ENCODE results near the gene SDC3.

DNA sequence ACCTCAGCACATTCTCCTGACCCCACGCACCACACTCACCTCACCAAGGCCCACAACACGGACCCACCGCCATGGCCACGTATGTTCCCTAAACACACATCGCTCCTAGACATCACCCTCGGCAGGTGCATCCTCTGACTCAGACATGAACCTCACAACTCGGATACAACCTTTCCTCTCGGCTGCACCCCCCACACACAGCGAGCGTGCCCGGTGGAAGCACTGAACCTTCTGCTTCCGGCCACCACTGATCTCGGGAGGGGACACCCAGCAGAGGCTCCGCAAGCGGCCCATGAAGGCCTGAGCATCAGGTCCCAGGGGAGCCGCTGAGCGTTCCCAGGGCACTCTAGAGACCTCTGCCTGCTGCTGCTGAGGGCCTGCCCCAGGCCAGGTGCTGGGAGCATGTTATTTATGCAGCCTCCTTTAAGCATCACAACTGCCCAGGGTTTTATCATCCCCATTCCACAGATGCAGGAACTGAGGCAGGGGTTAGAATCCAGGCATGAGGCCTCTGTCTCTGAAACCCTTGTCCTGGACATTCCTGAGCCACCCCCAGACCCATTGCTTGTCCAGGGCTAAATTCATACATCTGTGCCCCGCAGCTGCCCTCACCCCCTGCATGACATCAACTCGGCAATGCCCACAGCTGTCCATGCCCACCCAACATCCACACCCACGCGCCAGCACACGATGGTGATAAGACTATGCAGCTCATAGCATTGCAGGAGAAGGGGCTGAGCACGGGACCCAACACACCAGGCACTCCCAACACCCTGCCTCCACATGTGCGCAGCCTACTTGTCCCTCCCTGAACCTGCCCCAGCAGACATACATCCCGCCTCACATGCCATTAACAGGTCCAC lies 27.0 kb downstream of the SDC3 start:
- TF ChIP-seq, protein P1, sequence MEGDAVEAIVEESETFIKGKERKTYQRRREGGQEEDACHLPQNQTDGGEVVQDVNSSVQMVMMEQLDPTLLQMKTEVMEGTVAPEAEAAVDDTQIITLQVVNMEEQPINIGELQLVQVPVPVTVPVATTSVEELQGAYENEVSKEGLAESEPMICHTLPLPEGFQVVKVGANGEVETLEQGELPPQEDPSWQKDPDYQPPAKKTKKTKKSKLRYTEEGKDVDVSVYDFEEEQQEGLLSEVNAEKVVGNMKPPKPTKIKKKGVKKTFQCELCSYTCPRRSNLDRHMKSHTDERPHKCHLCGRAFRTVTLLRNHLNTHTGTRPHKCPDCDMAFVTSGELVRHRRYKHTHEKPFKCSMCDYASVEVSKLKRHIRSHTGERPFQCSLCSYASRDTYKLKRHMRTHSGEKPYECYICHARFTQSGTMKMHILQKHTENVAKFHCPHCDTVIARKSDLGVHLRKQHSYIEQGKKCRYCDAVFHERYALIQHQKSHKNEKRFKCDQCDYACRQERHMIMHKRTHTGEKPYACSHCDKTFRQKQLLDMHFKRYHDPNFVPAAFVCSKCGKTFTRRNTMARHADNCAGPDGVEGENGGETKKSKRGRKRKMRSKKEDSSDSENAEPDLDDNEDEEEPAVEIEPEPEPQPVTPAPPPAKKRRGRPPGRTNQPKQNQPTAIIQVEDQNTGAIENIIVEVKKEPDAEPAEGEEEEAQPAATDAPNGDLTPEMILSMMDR (IDR thresholded peaks at IDR 0.05) = no peak
- no peak for TF ChIP-seq POLR2A (IDR thresholded peaks at IDR 0.05)

Measured in right lobe of liver (tissue), 4 donors.